Skin of body (tissue), 2 donors: Measurements from ENCODE around the gene ERG. TPM values are rescaled to one million over a fixed set of nuclear protein-coding genes. Genes with fewer than 3 reads are reported as not detected.

Source experiments
- DNase-seq: peaks from one replicate; lab custom pipeline; 2025; lab: John Stamatoyannopoulos, UW
- total RNA-seq: library from RNA; depleted of rRNA; stranded (reverse); fragments of >200 nt; gene quantifications from one replicate; pipeline ENCODE4 v1.2.3, GENCODE V29; 2014

The ERG gene
- 11.9 TPM for total RNA-seq

- no peak for DNase-seq
These were observed at the start of gene ERG for GRCh38 chr21:38498057-38498833. ERG (minus strand) TSS chr21:38498477; CDS start chr21:38498380, 97 bp downstream.

GRCh38 chr21:38544661-38545060 lies 46.4 kb upstream of the ERG start:
- no peak for DNase-seq

- DNase-seq: no peak
These were observed 44.0 kb upstream of the ERG start for GRCh38 chr21:38542263-38542662.

- DNase-seq: no peak
These were observed 40.1 kb upstream of the ERG start for GRCh38 chr21:38538353-38538752.

- DNase-seq: no peak
These were observed 36.3 kb upstream of the ERG start for GRCh38 chr21:38534591-38534990.

GRCh38 chr21:38533887-38534286 lies 35.6 kb upstream of the ERG start:
- DNase-seq: no peak

- DNase-seq: peak; percentile 95
These were observed 33.3 kb upstream of the ERG start for GRCh38 chr21:38531591-38531990.

GRCh38 chr21:38531039-38531541 lies 32.8 kb upstream of the ERG start:
- peak; percentile 29 for DNase-seq

- DNase-seq: no peak
These were observed 29.5 kb upstream of the ERG start for GRCh38 chr21:38527737-38528136.

GRCh38 chr21:38525454-38525853 lies 27.2 kb upstream of the ERG start:
- no peak for DNase-seq

- DNase-seq: no peak
These were observed 26.2 kb upstream of the ERG start for GRCh38 chr21:38524168-38525153.

- no peak for DNase-seq
These were observed 22.2 kb upstream of the ERG start for GRCh38 chr21:38520511-38520910.

GRCh38 chr21:38511662-38512243 lies 13.5 kb upstream of the ERG start:
- no peak for DNase-seq

- DNase-seq: no peak
These were observed 12.9 kb upstream of the ERG start for GRCh38 chr21:38511198-38511597.

GRCh38 chr21:38507374-38507942 lies 9.2 kb upstream of the ERG start:
- no peak for DNase-seq

- no peak for DNase-seq
These were observed 8.5 kb upstream of the ERG start for GRCh38 chr21:38506661-38507281.

GRCh38 chr21:38505654-38506523 lies 7.6 kb upstream of the ERG start:
- DNase-seq: peak; percentile 81

GRCh38 chr21:38504066-38504465 lies 5.8 kb upstream of the ERG start:
- DNase-seq: peak; percentile 52

GRCh38 chr21:38503583-38503982 lies 5.3 kb upstream of the ERG start:
- peak; percentile 69 for DNase-seq

- no peak for DNase-seq
These were observed 1.8 kb upstream of the ERG start for GRCh38 chr21:38500073-38500472.
